CD4-positive, alpha-beta T cell (primary cell): ENCODE measurements around the gene RAPGEF2. TPM values are rescaled to one million over a fixed set of nuclear protein-coding genes. Genes with fewer than 3 reads are reported as not detected.
A peak's percentile ranks its signal among the peaks of the same experiment; 100 is the strongest.
"Not testable (repeated sequence)": the region's sequence is repeated elsewhere in the genome, so short reads cannot be mapped to it uniquely, and the experiment has no call there.

Experiments used
- ATAC-seq: fragments of 200-7000 bp; cut with Tn5 transposase; one replicate; pipeline ENCODE4 v1.10.0; 2022; ENCODE audit warnings: mild to moderate bottlenecking; ENCODE audit not compliant: poor library complexity
- CTCF ChIA-PET: fragments of 350-600 bp; sonication (Branson Sonifier 250); formaldehyde crosslinking; loops from one replicate; lab custom pipeline; 2021; ENCODE audit warnings: antibody characterized with exemption, inconsistent platforms; lab: Charles Lee
- POLR2A ChIA-PET: fragments of 350-600 bp; sonication (Branson Sonifier 250); formaldehyde crosslinking; loops from one replicate; lab custom pipeline; 2021; ENCODE audit warnings: antibody characterized with exemption, inconsistent platforms; lab: Charles Lee
- DNase-seq, 14 experiments: peaks; one replicate each; pipeline ENCODE4 v3.0.0-alpha.2; 2013 to 2020; ENCODE audit warnings: mixed read lengths in 2 of 14
- H3K27ac ChIP-seq, 2 donors: one replicate each; pipeline versions ENCODE4 v1.5.1 to v1.7.0; 2013; ENCODE audit warnings: low read length in 2 of 2, low read depth in 1 of 2, mild to moderate bottlenecking in 1 of 2
- H3K27me3 ChIP-seq, 2 experiments: 1 replicate in 1 of 2; 2 replicates in 1 of 2; pipeline versions ENCODE4 v1.6.1 to v1.7.0; 2013; ENCODE audit warnings: low read length in 2 of 2, control low read depth in 1 of 2, mild to moderate bottlenecking in 1 of 2, moderate library complexity in 1 of 2; ENCODE audit not compliant: insufficient read depth in 2 of 2, control insufficient read depth in 1 of 2
- H3K36me3 ChIP-seq: one replicate; pipeline ENCODE4 v1.6.1; 2013; ENCODE audit warnings: low read length, control low read depth; ENCODE audit not compliant: insufficient read depth
- H3K4me1 ChIP-seq: one replicate; pipeline ENCODE4 v1.6.1; 2013; ENCODE audit warnings: low read length, control low read depth; ENCODE audit not compliant: insufficient read depth
- H3K4me3 ChIP-seq: one replicate; pipeline ENCODE4 v1.5.1; 2013; ENCODE audit warnings: mild to moderate bottlenecking, low read length, moderate library complexity
- H3K9me3 ChIP-seq, 2 experiments: 1 replicate in 1 of 2; 2 replicates in 1 of 2; pipeline versions ENCODE4 v1.6.1 to v1.7.0; 2013; ENCODE audit warnings: low read length in 2 of 2, mild to moderate bottlenecking in 2 of 2, control low read depth in 1 of 2, moderate library complexity in 1 of 2; ENCODE audit not compliant: control insufficient read depth in 1 of 2, insufficient read depth in 1 of 2
- H3K27ac Mint-ChIP-seq: one replicate; pipeline ENCODE4 v1.8.0; 2020; ENCODE audit warnings: mixed read lengths
- H3K27me3 Mint-ChIP-seq: one replicate; pipeline ENCODE4 v1.8.0; 2021; ENCODE audit warnings: mixed read lengths
- H3K36me3 Mint-ChIP-seq: one replicate; pipeline ENCODE4 v1.8.0; 2021; ENCODE audit warnings: low read depth, mixed read lengths
- H3K4me1 Mint-ChIP-seq: one replicate; pipeline ENCODE4 v1.8.0; 2021; ENCODE audit warnings: low read depth, mixed read lengths
- H3K4me3 Mint-ChIP-seq: one replicate; pipeline ENCODE4 v1.8.0; 2020; ENCODE audit warnings: mild to moderate bottlenecking, mixed read lengths
- H3K9me3 Mint-ChIP-seq: one replicate; pipeline ENCODE4 v1.8.0; 2020; ENCODE audit warnings: mixed read lengths
- CTCF ChIP-seq: fragments of 200-600 bp; IDR thresholded peaks from one replicate; pipeline ENCODE4 v1.8.0; 2022; ENCODE audit warnings: antibody characterized with exemption, mild to moderate bottlenecking
- intact Hi-C, 2 experiments: fragments of 100-400 bp; cut with DNase I in 1 of 2; cut with micrococcal nuclease in 1 of 2; formaldehyde crosslinking; loops; one replicate each; pipeline versions ENCODE4 v1.15.1 to v1.9.0; 2023 to 2025; cut with DNase I, micrococcal nuclease
- total RNA-seq, 174 experiments: library from RNA in 2 of 174; stranded (reverse) in 2 of 174; gene quantifications; one replicate each; pipeline ENCODE4 v1.2.3 and lab custom pipeline; 2021 to 2026

Gene RAPGEF2
- total RNA-seq, 2 experiments from 2014 or later, result 25.6 to 26.4 TPM

GRCh38 chr4:159178151-159178546 is 75.3 kb downstream of the RAPGEF2 start:
- Histone ChIP-seq H3K4me1 (peaks cover 6% of the 10 kb centered on the region), H3K27me3 (no peaks in the 10 kb centered on the region), H3K4me3 (no peak overlapping the region), H3K27ac (no peak overlapping the region), H3K9me3 (no peaks in the 10 kb centered on the region), H3K36me3 (no peaks in the 10 kb centered on the region)
- ATAC-seq (no peak), DNase-seq (peak in 1 of 14 experiments; percentile 8)
- CTCF ChIA-PET, result interaction anchor here (0.7 to 1.6 kb wide), 3 partner anchors 13 to 321 kb away, joined by 4 to 5 read pairs (median 4); no protein-coding TSS in a partner anchor
- Mint-ChIP-seq H3K36me3 (no peaks in the 10 kb centered on the region), H3K4me3 (no peak overlapping the region), H3K4me1 (peaks cover 30% of the 10 kb centered on the region), H3K27ac (no peak overlapping the region), H3K9me3 (no peaks in the 10 kb centered on the region), H3K27me3 (no peaks in the 10 kb centered on the region)
- no peak for TF ChIP-seq CTCF
- intact Hi-C loops, result loop anchor here (5.0 to 10.0 kb wide), 3 partner anchors 73 to 923 kb away; partner anchors contain the start of gene RAPGEF2 (in 2 of the 2)
- POLR2A ChIA-PET, result no interaction called here

- intact Hi-C loops, result loop anchor here (5.0 to 10.0 kb wide), 3 partner anchors 74 to 924 kb away; partner anchors contain the start of gene RAPGEF2 (in 2 of the 2)
- Mint-ChIP-seq H3K4me3 (no peak overlapping the region), H3K27me3 (no peaks in the 10 kb centered on the region), H3K36me3 (no peaks in the 10 kb centered on the region), H3K4me1 (peaks cover 27% of the 10 kb centered on the region), H3K27ac (no peak overlapping the region), H3K9me3 (no peaks in the 10 kb centered on the region)
- DNase-seq, result no peak
- H3K4me3 ChIP-seq, result no peak overlapping the region
- H3K27ac ChIP-seq, result no peak overlapping the region
- no peaks in the 10 kb centered on the region for H3K36me3 ChIP-seq
- peaks cover 6% of the 10 kb centered on the region for H3K4me1 ChIP-seq
- CTCF ChIA-PET, result interaction anchor here (0.6 to 0.7 kb wide), 2 partner anchors 12 to 394 kb away, joined by 3 to 4 read pairs; no protein-coding TSS in a partner anchor
- no peaks in the 10 kb centered on the region for H3K9me3 ChIP-seq
- TF ChIP-seq CTCF, result no peak
- H3K27me3 ChIP-seq, result no peaks in the 10 kb centered on the region
- POLR2A ChIA-PET, result no interaction called here
- no peak for ATAC-seq
These were observed 76.4 kb downstream of the RAPGEF2 start for GRCh38 chr4:159178979-159179969.

- H3K27ac ChIP-seq, H3K27me3 ChIP-seq, H3K4me3 Mint-ChIP-seq, H3K27ac Mint-ChIP-seq, H3K9me3 ChIP-seq, H3K27me3 Mint-ChIP-seq, H3K4me1 ChIP-seq, ATAC-seq, H3K4me3 ChIP-seq, H3K9me3 Mint-ChIP-seq, POLR2A ChIA-PET, H3K36me3 ChIP-seq, DNase-seq, H3K36me3 Mint-ChIP-seq: not testable (repeated sequence)
- intact Hi-C loops, result loop anchor here in 1 of 2 experiments (1.0 kb wide), 1 partner anchor 8 kb away; no protein-coding TSS in a partner anchor
- H3K4me1 Mint-ChIP-seq, result peaks cover 21% of the 10 kb centered on the region
- CTCF ChIA-PET, result interaction anchor here (1.0 kb wide), 1 partner anchor 8 kb away, joined by 3 read pairs; no protein-coding TSS in a partner anchor
These were observed 81.2 kb downstream of the RAPGEF2 start for GRCh38 chr4:159183885-159184605.
